Skin epidermis (tissue), 12 donors: ENCODE data around the gene HMCN2.
"Not testable (repeated sequence)": the region's sequence is repeated elsewhere in the genome, so short reads cannot be mapped to it uniquely, and the experiment has no call there.

Experiments
- H3K27ac ChIP-seq, 21 experiments: fragments of 200-600 bp; sonication (generic) in 11 of 21; one replicate each; pipeline ENCODE4 v1.5.0; 2020; ENCODE audit warnings: mild to moderate bottlenecking in 3 of 21, inconsistent platforms in 2 of 21, moderate library complexity in 2 of 21
- H3K4me3 ChIP-seq, 7 experiments: fragments of 200-600 bp; sonication (generic) in 2 of 7; one replicate each; pipeline ENCODE4 v1.5.0; 2020; ENCODE audit warnings: inconsistent platforms in 2 of 7, mild to moderate bottlenecking in 2 of 7, moderate library complexity in 1 of 7

HMCN2 gene

DNA sequence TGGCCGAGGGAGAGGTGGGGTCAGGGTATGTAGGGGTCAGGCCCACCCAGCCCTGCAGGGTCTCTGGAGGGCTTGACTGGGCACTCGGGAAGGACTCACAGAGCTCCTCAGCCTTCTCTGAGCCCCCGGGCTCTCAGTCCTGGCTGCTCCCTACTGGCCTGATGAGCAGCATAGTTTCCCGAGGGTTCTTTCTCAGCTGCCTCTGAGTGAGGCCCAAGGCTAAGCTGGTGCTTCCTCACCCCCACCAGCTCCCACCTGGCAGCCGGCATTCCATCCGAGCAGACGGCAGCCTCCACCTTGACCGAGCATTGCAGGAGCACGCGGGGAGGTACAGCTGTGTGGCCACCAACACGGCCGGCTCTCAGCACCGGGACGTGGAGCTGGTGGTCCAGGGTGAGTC, 56.0 kb downstream of the HMCN2 start:
- Histone ChIP-seq H3K27ac (no peak overlapping the region), H3K4me3 (no peak overlapping the region)

DNA sequence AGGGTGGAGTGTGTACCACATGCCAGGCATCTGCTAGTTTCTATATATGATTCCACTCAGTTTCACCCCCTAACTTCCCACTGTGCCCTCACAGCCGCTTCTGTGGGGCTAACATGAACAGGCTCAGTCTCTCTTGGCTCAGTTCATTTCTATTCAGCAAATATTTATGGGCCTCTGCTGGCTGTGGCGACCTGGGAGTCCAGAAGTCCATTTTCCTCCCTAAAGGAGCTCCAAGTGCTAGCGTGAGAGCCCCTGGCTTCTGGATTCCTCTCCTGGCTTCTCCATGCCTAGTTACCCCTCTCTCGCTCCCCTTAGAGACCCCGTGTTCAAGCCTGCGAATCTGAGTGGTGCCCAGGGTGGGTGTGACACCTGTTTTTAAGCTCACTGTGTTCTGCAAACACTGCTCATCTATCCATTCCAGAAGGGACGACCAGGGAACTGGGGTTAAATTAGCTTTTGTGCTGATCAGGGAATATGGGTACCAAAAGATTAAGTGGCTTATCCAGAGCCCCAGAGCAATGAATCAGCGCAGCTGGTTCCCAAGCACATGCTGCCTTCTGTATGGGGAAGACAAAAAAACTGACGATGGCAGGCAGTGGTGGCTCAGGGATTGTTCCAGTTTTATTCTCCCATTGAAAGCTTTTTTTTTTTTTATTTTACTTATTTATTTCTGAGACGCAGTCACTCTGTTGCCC, 57.6 kb downstream of the HMCN2 start:
- Histone ChIP-seq H3K4me3 (no peak overlapping the region), H3K27ac (no peak overlapping the region)

DNA sequence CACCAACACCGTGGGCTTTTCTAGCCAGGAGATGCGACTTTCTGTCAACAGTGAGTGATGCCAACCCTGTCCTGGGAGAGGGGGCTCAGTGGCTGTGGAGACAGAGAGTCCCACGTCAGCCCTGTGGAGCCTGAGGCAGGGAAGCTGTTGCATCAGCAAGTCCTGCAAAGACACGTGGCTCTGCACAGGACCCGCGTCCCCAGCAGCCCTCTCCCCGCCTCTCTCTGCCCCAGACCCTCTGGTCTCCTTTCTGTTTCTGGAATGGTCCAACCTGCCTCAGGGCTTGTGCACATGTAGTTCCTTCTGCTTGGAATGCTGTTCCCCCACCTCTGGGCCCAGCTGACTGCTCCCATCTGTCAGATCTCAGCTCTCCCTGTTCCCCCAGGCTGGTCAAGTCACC, 60.4 kb downstream of the HMCN2 start:
- H3K4me3 ChIP-seq, result no peak overlapping the region
- no peak overlapping the region for H3K27ac ChIP-seq

DNA sequence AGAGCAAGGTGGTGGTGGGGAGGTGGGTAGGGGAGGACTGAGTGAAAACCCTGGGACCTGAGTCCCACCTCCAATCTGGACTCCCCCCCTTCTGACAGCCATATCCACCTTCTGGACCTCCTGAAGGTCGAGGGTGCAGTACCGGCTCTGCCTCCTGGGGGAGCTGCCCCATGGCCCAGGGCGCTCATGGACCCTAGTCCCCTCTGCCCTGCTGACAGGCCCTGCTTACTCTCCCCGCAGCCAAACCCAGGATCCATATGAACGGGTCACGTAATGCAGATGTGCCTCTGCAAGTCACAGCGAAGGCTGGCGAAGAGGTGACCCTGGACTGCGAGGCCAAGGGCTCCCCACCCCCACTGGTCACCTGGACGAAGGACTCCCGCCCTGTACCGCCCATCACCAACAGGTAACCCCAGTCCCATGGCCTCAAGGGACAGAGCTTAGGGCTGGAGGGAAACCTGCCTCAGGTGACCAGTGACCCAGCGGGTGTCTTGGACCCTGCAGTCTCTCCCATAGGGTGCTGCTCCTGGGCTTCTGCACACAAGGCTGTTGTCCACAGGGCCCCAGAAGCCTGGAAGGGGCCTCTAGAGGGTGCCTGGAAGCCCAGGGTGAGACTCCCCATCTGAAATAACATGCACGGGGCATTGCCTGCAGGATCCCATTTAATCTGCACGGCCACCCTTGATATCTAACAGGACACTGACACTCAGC, 61.7 kb downstream of the HMCN2 start:
- no peak overlapping the region for H3K4me3 ChIP-seq
- H3K27ac ChIP-seq, result peak overlapping the region in 1 of 21 experiments; percentile 57

DNA sequence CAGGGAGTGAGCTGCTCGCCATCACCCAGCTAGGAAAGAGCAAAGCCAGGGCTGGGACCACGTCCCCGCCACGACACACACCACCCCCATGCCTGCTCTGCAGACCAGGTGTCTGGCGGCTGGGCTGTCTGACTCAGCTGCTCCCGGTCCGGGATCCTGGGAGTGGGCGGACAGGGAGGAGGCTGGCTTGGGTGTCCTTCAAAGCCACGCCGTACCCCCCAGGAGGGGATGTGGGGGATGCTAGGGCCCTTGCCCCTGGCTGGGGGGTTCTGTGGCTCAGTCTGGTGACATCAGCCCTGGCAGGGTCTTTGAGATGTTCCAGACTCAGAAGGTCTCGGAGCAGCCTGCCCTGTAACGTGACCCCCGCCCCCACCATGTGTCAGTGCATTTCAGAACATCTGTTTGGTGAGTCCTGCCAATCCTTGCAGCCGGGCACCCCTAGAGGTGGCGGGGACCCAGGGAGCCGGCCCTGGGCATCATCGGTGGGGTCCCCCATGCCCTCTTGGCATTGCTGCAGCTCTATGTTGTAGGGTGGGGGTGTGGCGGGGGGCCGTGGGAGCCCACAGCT, 62.3 kb downstream of the HMCN2 start:
- peak overlapping the region in 3 of 21 experiments; percentile 8 to 62 (median 57) for H3K27ac ChIP-seq
- H3K4me3 ChIP-seq, result no peak overlapping the region

DNA sequence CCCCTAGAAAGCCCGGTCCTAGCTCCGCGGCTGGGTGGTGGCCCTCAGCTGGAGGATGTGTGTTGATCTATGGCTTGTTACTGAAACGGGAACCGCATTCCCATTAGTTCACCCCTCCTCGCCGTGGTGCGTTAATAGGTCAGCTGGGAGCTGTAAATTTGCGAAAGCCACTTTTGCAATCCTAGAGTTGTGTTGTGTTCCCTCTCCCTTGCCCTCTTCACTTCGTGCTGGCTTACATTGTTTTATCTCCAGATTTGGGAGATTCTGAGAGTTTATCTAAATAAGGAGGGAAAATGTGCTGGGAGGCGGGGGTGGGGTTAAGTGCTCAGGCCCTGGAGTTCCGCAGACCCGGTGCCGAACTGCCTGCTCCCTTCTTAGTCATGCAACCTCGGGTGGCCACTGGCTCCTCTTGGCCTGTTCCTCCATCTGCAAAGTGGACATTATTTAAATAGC, 62.8 kb downstream of the HMCN2 start:
- H3K4me3 ChIP-seq, result no peak overlapping the region
- peak overlapping the region in 3 of 21 experiments; percentile 8 to 62 (median 57) for H3K27ac ChIP-seq

DNA sequence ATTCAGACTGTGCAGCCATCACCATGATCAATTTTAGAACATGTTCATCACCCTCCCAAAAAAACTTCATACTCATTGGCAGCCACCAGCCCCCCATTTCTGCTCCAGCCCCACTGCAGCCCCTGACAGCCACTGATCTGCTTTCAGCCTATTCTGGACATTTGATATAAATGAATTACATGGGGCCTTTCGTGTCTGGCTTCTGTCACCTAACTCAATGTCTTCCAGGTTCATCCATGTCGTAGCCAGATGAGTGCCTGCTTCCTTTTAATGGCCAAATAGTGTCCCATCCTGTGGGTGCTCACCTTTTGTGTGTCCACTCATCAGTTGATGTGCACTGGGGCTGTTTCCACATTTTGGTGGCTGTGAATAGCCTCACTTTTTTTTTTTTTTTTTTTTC, 63.5 kb downstream of the HMCN2 start:
- Histone ChIP-seq H3K4me3 (no peak overlapping the region), H3K27ac (no peak overlapping the region)

DNA sequence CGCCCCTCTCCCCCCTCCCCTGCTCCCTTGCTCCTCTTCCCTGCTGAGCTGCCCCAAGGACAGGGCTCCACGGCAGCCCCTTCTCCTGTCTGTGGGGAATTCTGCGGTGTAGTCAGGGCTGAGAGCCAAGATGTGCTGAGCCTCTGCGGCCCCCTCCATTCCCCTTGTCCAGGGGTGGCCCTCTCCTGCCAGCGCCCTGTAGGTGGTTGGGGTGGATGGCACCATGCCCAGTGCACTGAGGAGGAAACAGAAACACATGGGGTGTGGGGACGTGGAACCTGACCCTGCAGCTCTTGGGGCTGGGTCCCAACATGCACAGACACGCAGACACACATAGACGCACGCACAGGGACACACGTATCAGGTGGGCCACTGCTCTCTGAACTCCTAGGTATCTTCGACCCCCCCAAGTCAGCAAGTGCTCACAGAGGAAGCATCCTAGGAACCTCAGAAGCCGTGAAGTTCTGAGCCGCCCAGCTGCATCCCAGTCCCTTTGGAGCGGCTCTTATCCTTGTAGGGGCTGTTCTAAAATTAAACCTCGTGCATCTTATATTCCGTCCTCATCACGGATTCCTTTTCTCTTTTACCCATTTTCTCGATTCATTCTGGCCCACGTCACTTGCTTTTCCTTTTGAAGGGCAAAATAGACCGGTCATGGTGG, 64.8 kb downstream of the HMCN2 start:
- Histone ChIP-seq H3K27ac (peak overlapping the region in 1 of 21 experiments; percentile 39), H3K4me3 (no peak overlapping the region)

DNA sequence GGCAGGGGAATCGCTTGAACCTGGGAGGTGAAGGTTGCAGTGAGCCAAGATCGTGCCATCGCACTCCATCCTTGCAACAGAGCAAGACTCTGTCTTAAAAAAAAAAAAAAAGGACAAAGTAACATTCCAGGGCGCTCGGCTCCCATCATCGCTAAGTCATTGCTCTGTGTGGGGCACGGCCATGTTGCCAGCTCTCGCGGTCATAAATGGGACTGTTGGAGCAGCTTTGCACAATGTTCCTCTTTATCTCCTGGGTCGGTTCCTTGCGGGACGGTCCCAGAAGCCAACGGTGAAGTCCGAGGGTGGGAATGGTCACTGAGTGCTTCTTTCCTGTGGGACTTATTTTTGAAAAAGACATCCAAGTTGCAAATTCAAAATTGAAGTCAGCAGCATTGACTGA, 65.5 kb downstream of the HMCN2 start:
- Histone ChIP-seq H3K27ac (peak overlapping the region in 1 of 21 experiments; percentile 59), H3K4me3 (no peak overlapping the region)

DNA sequence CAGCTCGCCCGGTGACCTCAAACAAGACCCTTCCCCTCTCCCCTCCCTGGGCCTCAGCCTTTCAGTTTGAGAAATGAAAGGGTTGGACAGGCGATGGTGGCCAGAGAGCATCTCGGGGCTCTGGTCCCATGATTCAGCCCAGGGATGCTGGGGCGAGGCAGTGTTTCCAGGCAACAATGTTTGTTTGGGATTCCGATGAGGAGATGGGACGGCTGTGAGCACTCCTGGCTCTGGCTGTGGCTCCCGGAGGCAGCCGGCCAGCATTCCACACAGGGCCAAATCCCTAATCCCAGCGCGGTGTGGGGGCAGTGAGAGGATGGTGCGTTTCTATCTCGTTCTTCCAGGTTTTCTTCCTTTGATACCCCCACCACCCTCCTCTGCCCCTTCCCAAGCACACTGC, 66.0 kb downstream of the HMCN2 start:
- no peak overlapping the region for H3K4me3 ChIP-seq
- peak overlapping the region in 4 of 21 experiments; percentile 22 to 59 (median 37) for H3K27ac ChIP-seq

DNA sequence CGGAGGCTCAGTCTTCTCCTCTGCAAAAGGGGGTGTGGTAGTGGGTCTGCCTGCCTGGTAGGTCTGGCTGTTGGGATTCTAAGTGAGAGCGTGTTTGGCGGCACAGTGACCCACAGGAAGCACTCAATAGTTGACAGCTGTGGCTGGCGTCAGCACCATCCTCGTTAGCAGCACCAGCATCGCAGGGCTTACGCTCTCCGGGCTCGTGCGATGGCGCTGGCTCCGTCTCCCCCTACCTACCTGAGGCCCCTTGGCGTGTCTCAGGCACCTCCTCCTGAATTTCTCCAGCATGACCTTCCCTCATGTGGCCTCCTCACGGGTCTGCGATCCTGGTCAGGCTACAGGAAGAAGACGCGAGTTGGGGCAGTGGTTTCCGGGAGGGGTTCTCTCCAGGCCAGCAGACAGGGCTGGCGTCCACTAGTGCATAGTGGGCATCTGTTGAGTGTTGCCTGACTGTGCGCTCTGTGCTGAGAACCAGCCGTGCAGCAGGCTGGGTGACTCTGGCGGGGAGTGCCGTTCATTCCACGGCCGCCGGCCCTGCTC, 66.9 kb downstream of the HMCN2 start:
- Histone ChIP-seq H3K4me3 (no peak overlapping the region), H3K27ac (peak overlapping the region in 4 of 21 experiments; percentile 9 to 59 (median 36))

DNA sequence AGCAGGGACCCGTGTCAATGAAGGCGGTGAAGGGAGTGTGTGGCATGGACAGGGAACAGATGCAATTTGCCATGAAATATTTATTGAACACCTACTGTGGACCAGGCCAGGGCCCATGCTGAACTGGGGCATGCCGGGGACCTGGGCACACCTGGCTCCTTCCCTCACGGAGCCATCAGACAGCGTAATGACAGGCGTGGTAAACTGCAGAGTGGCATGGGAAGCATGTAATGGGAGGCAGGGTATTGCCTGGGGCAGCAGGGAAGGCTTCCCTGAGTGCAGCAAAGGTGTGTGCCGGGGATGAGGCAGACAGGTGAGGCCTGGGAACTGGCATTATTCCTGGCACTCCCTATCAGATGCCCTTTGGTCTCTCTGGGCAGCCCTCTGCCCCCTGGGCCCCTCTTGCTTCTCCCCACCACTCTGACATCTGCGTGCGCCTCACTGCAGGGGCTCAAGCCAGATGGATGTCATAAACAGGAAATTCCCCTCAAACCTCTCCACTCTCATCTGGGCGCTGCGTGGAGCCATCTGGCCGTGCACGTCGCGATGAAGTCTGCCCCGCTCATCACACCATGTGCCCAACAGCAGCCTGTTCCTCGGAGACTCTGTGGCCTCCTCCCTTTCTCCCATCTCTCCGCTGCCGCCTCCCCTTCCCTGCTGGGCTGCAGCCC, 67.6 kb downstream of the HMCN2 start:
- Histone ChIP-seq H3K27ac (peak overlapping the region in 1 of 21 experiments; percentile 46), H3K4me3 (no peak overlapping the region)

DNA sequence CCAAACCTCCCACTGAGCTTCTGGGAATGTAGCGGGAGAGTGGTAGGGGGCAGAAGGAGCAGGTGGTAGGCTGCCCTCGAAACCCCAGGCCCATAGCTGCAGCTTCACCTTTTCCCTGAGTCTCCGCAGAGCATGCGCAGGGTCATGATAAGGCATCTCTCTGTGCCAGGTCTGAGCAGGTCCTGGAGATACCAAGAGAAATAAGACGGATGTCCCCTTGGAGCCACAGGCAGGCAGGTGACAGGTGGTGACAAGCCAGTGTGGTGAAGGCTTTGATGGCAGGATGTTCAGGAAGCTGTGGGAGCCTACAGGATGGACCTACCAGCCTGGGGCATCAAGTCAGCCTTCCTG, 68.1 kb downstream of the HMCN2 start:
- no peak overlapping the region for H3K4me3 ChIP-seq
- no peak overlapping the region for H3K27ac ChIP-seq

DNA sequence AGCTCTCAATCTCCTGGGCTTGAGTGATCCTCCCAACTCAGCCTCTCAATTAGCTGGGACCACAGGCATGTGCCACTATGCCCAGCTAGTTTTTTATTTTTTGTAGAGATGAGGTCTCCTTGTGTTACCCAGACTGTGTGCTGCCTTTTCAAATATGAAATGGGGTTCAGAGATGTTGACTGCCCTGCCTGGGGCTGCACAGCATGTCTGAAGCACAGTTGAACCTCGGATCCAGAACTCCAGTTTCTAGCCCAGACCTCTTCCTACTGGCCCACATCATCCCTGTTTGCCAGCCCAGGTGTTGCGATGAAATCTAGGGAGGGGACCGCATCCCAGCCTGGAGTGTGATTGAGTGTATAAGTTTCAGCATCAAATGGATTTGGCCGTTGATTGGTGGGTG, 69.4 kb downstream of the HMCN2 start:
- Histone ChIP-seq H3K4me3 (no peak overlapping the region), H3K27ac (no peak overlapping the region)

DNA sequence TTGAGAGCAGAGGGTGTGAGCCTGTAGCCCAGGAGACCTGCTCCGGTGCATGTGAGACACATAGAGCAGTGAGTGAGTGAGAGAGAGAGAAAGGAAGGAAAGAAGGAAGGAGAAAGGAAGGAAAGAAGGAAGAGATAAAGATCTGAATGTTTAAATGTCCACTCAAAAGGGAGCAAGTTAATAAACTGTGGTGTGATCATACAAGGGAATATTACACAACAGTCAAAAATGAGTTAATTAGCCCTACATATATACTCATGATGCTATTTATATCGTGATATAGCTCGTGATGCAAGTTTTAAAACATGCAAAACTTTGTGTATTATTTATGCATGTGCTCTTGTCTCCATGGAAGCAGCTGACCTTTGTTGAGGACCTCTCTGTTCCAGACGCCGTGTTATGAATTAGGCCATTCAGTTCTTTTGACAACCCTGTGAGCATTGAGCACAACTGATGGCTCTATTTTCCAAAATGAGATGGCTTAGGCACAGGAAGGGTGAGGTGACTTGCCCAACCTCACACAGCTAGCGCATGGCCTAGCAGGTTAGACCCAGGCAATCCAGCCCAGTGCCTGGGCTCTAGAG, 70.6 kb downstream of the HMCN2 start:
- no peak overlapping the region for H3K27ac ChIP-seq

DNA sequence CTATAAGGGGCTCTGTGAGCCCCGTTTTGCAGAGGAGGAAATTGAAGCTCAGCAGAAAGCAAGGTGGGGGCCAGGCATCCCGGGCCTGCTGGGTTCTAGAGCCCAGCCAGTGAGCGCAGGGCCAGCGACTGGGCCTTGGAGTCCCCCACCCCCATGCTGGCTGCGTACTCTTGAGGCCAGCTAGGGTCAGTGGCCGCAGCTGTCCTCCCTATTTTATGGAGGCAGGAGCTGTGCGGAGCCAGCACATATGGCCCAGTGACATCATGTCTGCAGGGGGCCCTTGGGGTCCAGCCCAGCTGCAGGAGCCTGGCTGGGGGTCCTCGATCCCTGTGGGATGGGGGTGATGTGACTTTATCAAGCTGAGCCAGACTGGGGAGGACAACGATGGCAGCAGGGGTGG, 71.3 kb downstream of the HMCN2 start:
- Histone ChIP-seq H3K27ac (no peak overlapping the region), H3K4me3 (no peak overlapping the region)

More for the DNA sequence above, 70.6 kb downstream of the HMCN2 start:
- H3K4me3 ChIP-seq, result no peak overlapping the region

DNA sequence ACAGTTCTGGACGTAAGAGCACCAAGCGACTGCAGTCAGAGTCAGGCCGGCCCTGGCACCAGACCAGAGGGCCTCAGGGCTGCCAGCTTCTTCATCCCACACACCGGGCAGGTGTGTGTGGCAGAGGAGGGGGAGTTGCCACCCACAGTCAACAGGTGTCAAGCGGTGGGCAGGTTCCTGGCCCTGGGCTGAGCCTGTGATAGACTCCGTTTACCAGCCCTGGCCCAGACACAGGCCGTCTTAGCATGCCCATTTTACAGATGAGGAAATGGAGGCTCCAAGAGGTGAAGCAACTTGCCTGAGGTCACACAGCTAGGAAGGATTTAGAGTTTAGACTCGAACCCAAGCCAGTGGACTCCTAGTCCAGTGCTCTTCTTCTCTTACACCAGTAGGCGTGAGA, 71.8 kb downstream of the HMCN2 start:
- Histone ChIP-seq H3K27ac (no peak overlapping the region), H3K4me3 (no peak overlapping the region)

DNA sequence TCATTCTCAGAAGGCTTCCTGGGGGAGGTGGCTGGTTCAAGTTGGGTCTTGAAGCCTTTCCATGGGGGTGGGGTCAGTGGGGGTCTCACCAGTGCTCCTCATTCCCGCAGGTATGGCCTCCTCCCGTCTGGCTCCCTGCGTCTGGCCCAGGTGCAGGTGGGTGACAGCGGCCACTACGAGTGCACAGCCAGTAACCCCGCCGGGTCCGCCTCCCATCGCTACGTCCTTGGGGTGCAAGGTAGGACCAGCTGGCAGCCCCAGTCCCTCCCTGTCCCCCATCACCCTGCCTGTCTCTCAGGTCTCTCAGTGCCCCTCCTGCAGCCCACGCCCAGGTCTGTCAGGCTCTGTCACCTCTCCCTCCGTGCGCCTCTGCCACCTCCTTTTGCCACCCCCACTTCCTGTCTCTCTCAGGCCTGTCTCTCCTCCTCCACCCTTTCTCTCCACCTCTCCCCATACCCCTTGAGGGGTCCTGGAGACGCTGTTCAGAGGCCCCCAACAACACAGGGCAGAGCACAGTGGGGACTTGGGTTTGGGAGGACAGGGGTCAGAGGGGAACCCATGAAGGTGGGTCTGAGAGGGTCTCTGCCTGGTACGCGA, 72.3 kb downstream of the HMCN2 start:
- H3K27ac ChIP-seq, result no peak overlapping the region
- H3K4me3 ChIP-seq, result no peak overlapping the region

DNA sequence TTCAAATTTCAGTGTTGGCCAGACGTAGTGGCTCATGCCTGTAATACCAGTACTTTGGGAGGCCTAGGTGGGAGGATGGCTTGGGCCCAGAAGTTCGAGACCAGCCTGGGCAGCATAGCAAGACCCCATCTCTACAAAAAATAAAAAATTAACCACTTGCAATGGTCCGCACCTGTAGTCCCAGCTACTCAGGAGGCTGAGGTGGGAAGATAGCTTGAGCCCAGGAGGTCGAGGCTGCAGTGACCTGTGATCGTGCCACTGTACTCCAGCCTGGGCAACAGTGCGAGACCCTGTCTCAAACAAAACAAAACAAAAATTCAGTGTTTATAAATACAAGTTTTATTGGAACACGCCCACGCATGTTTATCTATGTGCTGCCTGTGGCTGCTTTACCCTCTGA, 73.3 kb downstream of the HMCN2 start:
- not testable (repeated sequence) for H3K4me3 ChIP-seq, H3K27ac ChIP-seq
